Suprapubic skin (tissue), 4 donors: ENCODE measurements around the gene CHST14. TPM values are rescaled to one million over a fixed set of nuclear protein-coding genes. Genes with fewer than 3 reads are reported as not detected.

Experiments
- DNase-seq, 2 donors: peaks; one replicate each; pipeline ENCODE4 v3.0.0-alpha.2; 2019; ENCODE audit warnings: low spot score in 2 of 2
- H3K27ac ChIP-seq: fragments of 200-600 bp; sonication (generic); one replicate; pipeline ENCODE4 v1.5.1; 2019
- H3K27me3 ChIP-seq: fragments of 200-600 bp; sonication (generic); one replicate; pipeline ENCODE4 v1.5.1; 2019
- H3K36me3 ChIP-seq: fragments of 200-600 bp; sonication (generic); one replicate; pipeline ENCODE4 v1.5.1; 2019
- H3K4me1 ChIP-seq: fragments of 200-600 bp; sonication (generic); one replicate; pipeline ENCODE4 v1.5.1; 2019
- H3K4me3 ChIP-seq: fragments of 200-600 bp; sonication (generic); one replicate; pipeline ENCODE4 v1.5.1; 2019; ENCODE audit warnings: mild to moderate bottlenecking
- H3K9me3 ChIP-seq: fragments of 200-600 bp; sonication (generic); one replicate; pipeline ENCODE4 v1.5.1; 2019
- CTCF ChIP-seq, 2 donors: fragments of 200-600 bp in 1 of 2; fragments of 450-650 bp in 1 of 2; sonication (generic) in 1 of 2; IDR thresholded peaks; one replicate each; pipeline ENCODE4 v1.5.1; 2016 to 2019; ENCODE audit warnings: antibody characterized with exemption in 2 of 2, mild to moderate bottlenecking in 1 of 2, moderate library complexity in 1 of 2
- EP300 ChIP-seq: sonication (generic); formaldehyde crosslinking; IDR thresholded peaks from one replicate; pipeline ENCODE4 v1.6.1; 2017; ENCODE audit warnings: antibody characterized with exemption
- POLR2A ChIP-seq, 2 donors: fragments of 450-650 bp; IDR thresholded peaks; one replicate each; pipeline ENCODE4 v1.6.1; 2017; ENCODE audit warnings: antibody characterized with exemption in 2 of 2, mild to moderate bottlenecking in 2 of 2, moderate library complexity in 2 of 2
- POLR2AphosphoS5 ChIP-seq, 3 donors: sonication (generic); formaldehyde crosslinking; IDR thresholded peaks; one replicate each; pipeline ENCODE4 v1.6.1; 2017; ENCODE audit warnings: antibody characterized with exemption in 3 of 3
- WGBS: methylation state at CpG from one replicate; pipeline ENCODE4 v1.1.5; 2018; 5-methylcytosine and 5-hydroxymethylcytosine counted together
- total RNA-seq, 4 donors: library from RNA; depleted of rRNA; stranded (reverse); fragments of >200 nt; gene quantifications; one replicate each; pipeline ENCODE4 v1.1.0, GENCODE V29; 2016

Gene CHST14
- total RNA-seq, 4 donors from 2014 or later: 6.9 to 13.6 (median 8.3) TPM

DNA sequence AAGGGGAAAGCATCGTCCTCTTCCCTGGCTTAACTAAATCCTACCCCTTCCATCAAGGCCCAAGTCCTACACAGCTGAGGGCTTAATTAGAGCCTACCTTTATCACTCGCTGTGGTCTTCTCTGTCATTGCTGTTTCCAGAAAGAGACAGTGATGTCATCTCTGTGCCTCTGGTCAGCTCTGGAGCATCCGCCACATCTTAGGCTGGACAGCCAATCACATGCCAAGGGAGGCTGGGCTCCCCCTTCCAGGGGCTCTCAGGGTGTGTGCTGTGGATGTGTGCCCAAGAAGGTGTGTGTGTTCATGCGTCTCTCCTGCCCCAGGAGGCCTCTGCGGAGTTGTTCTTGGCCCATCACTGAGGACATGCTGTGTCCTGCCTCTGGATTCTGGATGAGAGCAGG lies 42.8 kb downstream of the CHST14 start:
- no peaks in the 10 kb centered on the region for H3K9me3 ChIP-seq
- no peaks in the 10 kb centered on the region for H3K27me3 ChIP-seq
- H3K4me1 ChIP-seq: peaks cover 19% of the 10 kb centered on the region
- 82% methylated on average over 2 of the region's 5 CpGs for WGBS
- no peak overlapping the region for H3K27ac ChIP-seq
- TF ChIP-seq EP300: no peak
- TF ChIP-seq POLR2AphosphoS5 (IDR thresholded peaks at IDR 0.05): no peak
- TF ChIP-seq CTCF (IDR thresholded peaks at IDR 0.05): no peak
- no peak for TF ChIP-seq POLR2A (IDR thresholded peaks at IDR 0.05)
- no peaks in the 10 kb centered on the region for H3K36me3 ChIP-seq
- H3K4me3 ChIP-seq: no peak overlapping the region
- DNase-seq: no peak

DNA sequence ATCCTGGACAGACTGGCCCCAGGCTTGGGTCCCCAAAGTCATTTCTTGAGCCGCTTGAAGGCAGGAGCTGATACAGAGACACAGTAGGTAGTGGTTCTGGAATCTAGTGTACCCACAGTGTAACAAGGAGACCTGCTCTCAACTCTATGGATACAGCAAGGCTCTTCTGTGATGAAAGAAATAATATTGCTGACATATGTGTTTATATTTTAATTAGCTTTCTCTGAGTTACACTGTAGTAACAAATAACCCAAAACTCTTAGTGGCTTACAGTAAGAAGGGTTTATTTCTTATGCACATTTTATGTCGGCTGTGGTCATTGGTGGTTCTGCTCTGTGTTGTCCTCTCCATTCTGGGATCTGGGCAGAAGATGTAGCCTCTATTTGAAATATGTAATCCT lies 45.5 kb downstream of the CHST14 start:
- H3K27me3 ChIP-seq: no peaks in the 10 kb centered on the region
- DNase-seq: no peak
- TF ChIP-seq POLR2A (IDR thresholded peaks at IDR 0.05) (no peak), EP300 (no peak), POLR2AphosphoS5 (IDR thresholded peaks at IDR 0.05) (no peak)
- no peaks in the 10 kb centered on the region for H3K9me3 ChIP-seq
- 94% methylated on average over 2 of the region's 2 CpGs for WGBS
- peaks cover 9% of the 10 kb centered on the region for H3K4me1 ChIP-seq
- H3K27ac ChIP-seq: no peak overlapping the region
- H3K4me3 ChIP-seq: no peak overlapping the region
- no peaks in the 10 kb centered on the region for H3K36me3 ChIP-seq

Other genes starting within 250 kb of the CHST14 start
- 100 to 1,000 TPM in 1 of 4 donors, 10 to 100 TPM in 3; 71.7 to 145 (median 79.2) TPM for gene PAK6, start 231.9 kb upstream of the CHST14 start, total RNA-seq
- gene ANKRD63, start 187.9 kb upstream of the CHST14 start, total RNA-seq: not detected
- gene PLCB2, start 163.0 kb upstream of the CHST14 start, total RNA-seq: 1 to 10 TPM in 3 of 4 donors, under 1 TPM in 1; 0.34 to 3.0 (median 2.0) TPM
- gene INAFM2, start 147.3 kb upstream of the CHST14 start, total RNA-seq: 1 to 10 TPM; 3.3 to 9.1 (median 6.1) TPM
- 10 to 100 TPM in 2 of 4 donors, 1 to 10 TPM in 2; 6.1 to 47.9 (median 10.9) TPM for gene CCDC9B, start 130.0 kb upstream of the CHST14 start, total RNA-seq
- not detected for gene PHGR1, start 120.0 kb upstream of the CHST14 start, total RNA-seq
- under 1 TPM in 3 of 4 donors, not detected in 1; 0.04 to 0.21 (median 0.05) TPM for gene DISP2, start 112.8 kb upstream of the CHST14 start, total RNA-seq
- 10 to 100 TPM; 13.5 to 24.3 (median 18.9) TPM for gene KNSTRN, start 88.3 kb upstream of the CHST14 start, total RNA-seq
- 10 to 100 TPM in 2 of 4 donors, 1 to 10 TPM in 2; 7.7 to 18.3 (median 13.3) TPM for gene IVD, start 65.2 kb upstream of the CHST14 start, total RNA-seq
- gene BAHD1, start 30.0 kb upstream of the CHST14 start, total RNA-seq: 10 to 100 TPM; 16.8 to 24.6 (median 19.2) TPM
- gene CCDC32, start 94.1 kb downstream of the CHST14 start, total RNA-seq: 10 to 100 TPM; 13.4 to 27.6 (median 19.6) TPM
- 10 to 100 TPM in 3 of 4 donors, 1 to 10 TPM in 1; 8.1 to 14.0 (median 12.1) TPM for gene RPUSD2, start 98.3 kb downstream of the CHST14 start, total RNA-seq
- gene KNL1, start 123.3 kb downstream of the CHST14 start, total RNA-seq: 1 to 10 TPM; 2.5 to 4.9 (median 3.1) TPM
- gene RAD51, start 224.2 kb downstream of the CHST14 start, total RNA-seq: 1 to 10 TPM in 2 of 4 donors, under 1 TPM in 2; 0.64 to 2.2 (median 1.1) TPM